GM12878 (cell line): Measurements from ENCODE around the gene ARID1A. TPM values are rescaled to one million over a fixed set of nuclear protein-coding genes. Genes with fewer than 3 reads are reported as not detected.

Source experiments
- CUX1 ChIP-seq: IDR thresholded peaks from 2 replicates; pipeline ENCODE4 v1.6.1; 2012; ENCODE audit warnings: improper control_type of control experiment, low read depth, low read length; ENCODE audit not compliant: insufficient replicate concordance
- IRF4 ChIP-seq: IDR thresholded peaks from 2 replicates; pipeline ENCODE4 v1.6.1; 2011; ENCODE audit warnings: low read depth, low read length
- MLLT1 ChIP-seq: fragments of 450-650 bp; IDR thresholded peaks from 2 replicates; pipeline ENCODE4 v1.6.1; 2016; ENCODE audit warnings: mild to moderate bottlenecking
- NBN ChIP-seq: fragments of 450-650 bp; IDR thresholded peaks from 2 replicates; pipeline ENCODE4 v1.6.1; 2016
- RELB ChIP-seq: fragments of 450-650 bp; IDR thresholded peaks from 2 replicates; pipeline ENCODE4 v1.6.1; 2017; ENCODE audit warnings: low read depth, mild to moderate bottlenecking, moderate library complexity
- SPI1 ChIP-seq: IDR thresholded peaks from 2 replicates; pipeline ENCODE4 v1.6.1; 2011; ENCODE audit warnings: low read depth, mild to moderate bottlenecking, low read length, moderate library complexity, borderline replicate concordance; ENCODE audit not compliant: insufficient read depth
- USF2 ChIP-seq: IDR thresholded peaks from 2 replicates; pipeline ENCODE4 v1.6.1; 2011; ENCODE audit warnings: low read depth, low read length, improper control_type of control experiment, borderline replicate concordance
- ZBTB11 ChIP-seq: fragments of 450-650 bp; formaldehyde crosslinking; IDR thresholded peaks from 2 replicates; pipeline ENCODE4 v1.5.0; 2022; ENCODE audit warnings: mild to moderate bottlenecking, missing genetic modification characterization
- ZNF622 ChIP-seq: fragments of 450-650 bp; IDR thresholded peaks from 2 replicates; pipeline ENCODE4 v1.6.1; 2017; ENCODE audit warnings: mild to moderate bottlenecking, inconsistent platforms
- ZNF687 ChIP-seq: fragments of 450-650 bp; IDR thresholded peaks from 2 replicates; pipeline ENCODE4 v1.6.1; 2017; ENCODE audit warnings: mild to moderate bottlenecking, moderate library complexity
- polyA plus RNA-seq, 11 experiments: library from polyadenylated mRNA; depleted of rRNA in 4 of 11; unstranded in 6 of 11; stranded (reverse) in 5 of 11; fragments of >200 nt; fragmentation: Nextera tagmentation in 4 of 11; fragmentation: Illumina TruSeq in 1 of 11; extraction: Ambion mirVana in 4 of 11; extraction: Trizol in 1 of 11; gene quantifications; 1 replicate in 1 of 11; 2 replicates in 10 of 11; pipeline versions ENCODE4 v1.2.1 to v1.2.3, GENCODE V29; 2011 to 2016; ENCODE audit warnings: inconsistent platforms in 2 of 11, missing spikeins in 2 of 11, low read depth in 1 of 11
- total RNA-seq, 4 experiments: library from RNA; depleted of rRNA in 3 of 4; stranded (reverse); fragments of >200 nt in 3 of 4; fragmentation: Illumina TruSeq in 1 of 4; extraction: Trizol in 1 of 4; gene quantifications; 2 replicates each; pipeline versions ENCODE4 v1.2.1 to v1.2.3, GENCODE V29; 2013 to 2021

The ARID1A gene
- total and polyA plus RNA-seq, 10 of the 15 experiments (the other 5 are each of a cell fraction or from before 2014, with no cell fraction given): 10.0 to 98.0 (median 23.5) TPM

GRCh38 chr1:26787381-26787705 lies 91.5 kb downstream of the ARID1A start (continued):
- TF ChIP-seq ZBTB11 (CRISPR knock-in tag) (no peak), MLLT1 (peak; percentile 87), ZNF687 (no peak), RELB (peak; percentile 82), NBN (peak; percentile 89), CUX1 (peak; percentile 25), SPI1 (no peak), IRF4 (no peak), ZNF622 (no peak), USF2 (no peak)
